DMS79 (cell line): Measurements from ENCODE around the gene AP3S1.

Experiments
- DNase-seq: peaks from one replicate; lab custom pipeline; 2025; lab: John Stamatoyannopoulos, UW

Gene AP3S1

GRCh38 chr5:115825948-115826347 lies 15.8 kb upstream of the AP3S1 start:
- no peak for DNase-seq

DNA sequence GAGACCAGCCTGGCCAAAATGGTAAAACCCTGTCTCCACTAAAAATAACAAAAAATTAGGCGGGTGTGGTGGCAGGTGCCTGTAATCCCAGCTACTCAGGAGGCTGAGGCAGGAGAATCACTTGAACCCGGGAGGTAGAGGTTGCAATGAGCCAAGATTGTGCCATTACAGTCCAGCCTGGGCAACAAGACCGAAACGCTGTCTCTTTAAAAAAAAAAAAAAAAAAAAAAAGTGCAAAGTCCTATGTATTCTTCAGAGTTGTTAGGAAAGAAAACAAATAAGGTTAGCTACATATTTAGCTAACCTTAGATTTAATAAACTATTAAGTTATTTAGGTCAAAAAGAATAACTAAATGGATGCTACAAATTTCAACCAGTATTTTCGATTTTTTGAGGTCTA lies 11.8 kb upstream of the AP3S1 start:
- no peak for DNase-seq

GRCh38 chr5:115831163-115831768 lies 10.5 kb upstream of the AP3S1 start:
- no peak for DNase-seq

- DNase-seq, result no peak
These were observed 6.3 kb upstream of the AP3S1 start for GRCh38 chr5:115835481-115835880.

- DNase-seq, result no peak
These were observed 2.7 kb upstream of the AP3S1 start for GRCh38 chr5:115838885-115839518.

GRCh38 chr5:115840873-115841272 lies 862 bp upstream of the AP3S1 start:
- no peak for DNase-seq

DNA sequence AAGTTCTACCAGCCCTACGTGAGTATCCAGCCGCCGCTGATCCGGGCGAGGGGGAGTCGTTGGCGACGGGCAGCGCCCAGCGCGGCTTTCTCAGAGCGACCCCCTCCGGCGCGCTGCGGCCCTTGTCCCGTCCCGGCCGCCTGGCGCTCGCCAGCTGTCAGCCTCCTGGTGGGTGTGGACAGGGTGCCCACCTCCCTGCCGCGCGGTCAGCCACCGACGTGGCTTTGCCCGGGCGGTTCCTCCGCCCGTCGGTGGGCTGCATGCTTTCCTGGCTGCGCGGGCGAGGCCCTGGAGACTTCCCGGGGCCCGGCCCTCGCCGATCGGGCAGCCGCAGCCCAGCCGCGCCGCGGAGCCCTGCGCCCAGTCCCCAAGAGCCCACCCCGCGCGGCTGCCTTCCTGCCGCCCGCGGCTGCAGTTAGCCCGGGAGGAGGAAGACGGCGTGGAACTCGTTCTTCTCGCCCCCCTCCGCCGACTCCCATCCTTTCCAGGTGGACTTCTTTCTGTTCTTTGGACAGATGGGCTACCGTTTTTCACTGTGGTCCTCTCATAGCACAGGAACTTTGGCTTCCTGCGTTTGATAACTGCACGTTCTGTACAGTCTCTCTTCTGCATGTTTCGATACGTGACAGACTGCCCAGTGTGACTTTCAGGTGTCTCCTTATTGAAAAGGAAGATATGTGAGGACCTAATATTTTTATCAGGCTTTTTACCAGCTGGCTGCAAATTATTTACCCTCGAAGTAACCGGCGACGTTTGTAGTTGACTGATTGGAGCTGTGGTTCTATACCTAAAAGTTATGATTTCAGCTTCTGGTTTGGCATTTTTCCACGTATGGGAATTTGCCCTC lies 577 bp downstream of the AP3S1 start:
- DNase-seq, result no peak

GRCh38 chr5:115842952-115843351 lies 1.2 kb downstream of the AP3S1 start:
- no peak for DNase-seq

DNA sequence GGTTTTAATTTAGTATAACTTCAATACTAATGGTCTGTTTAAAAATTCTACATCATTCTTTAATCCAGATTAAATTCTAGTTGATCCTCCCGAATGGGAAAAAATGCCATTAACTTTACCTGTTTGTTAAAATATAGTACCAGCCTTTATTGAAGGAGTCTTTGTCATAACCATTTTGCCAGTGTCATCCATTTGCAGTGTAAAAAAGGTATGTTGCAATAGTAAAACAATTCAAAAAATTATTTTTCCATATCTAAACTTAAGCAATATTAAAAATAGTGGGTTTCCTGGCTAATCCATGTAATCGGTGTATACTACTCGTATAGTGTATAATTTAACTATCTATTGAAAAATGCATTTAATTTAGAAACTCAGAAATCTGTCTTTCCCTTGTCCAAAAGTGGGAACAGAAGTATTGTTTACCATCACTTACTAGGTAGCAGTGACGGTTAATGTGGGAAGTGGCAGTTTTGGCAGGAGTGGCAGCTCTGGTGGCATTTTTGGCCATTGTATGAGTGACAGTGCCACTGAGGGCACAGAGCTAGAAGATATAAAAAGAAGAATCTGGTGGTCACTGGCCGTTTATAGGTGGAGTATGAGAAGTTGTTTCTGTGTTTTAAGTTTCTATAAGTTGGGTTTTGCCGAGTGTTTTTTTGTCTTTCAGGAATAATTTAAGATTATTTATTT lies 1.9 kb downstream of the AP3S1 start:
- no peak for DNase-seq

DNA sequence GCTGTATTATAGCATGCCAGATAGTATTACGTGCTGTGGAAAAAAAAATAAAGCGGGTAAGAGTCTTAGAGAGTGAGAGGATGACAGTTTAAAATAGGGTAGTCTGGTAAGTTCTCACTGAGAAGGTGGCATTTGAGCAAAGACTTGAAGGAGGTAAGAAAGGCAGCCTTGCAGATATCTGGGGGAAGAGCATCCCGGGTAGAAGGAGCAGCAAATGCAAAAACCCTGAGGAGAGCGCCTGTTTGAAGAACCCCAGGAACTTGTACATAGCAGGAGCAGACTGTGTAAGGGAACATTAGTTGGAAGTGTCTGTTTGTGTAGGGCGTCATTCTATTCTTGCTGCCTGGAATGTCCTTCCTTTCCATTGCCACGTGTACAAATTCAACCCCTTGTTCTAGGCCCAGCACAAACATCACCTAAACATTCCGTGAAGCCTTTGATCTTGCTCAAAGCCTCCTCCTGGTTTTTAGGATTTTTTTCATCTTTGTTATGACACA lies 2.6 kb downstream of the AP3S1 start:
- no peak for DNase-seq

- DNase-seq, result no peak
These were observed 5.6 kb downstream of the AP3S1 start for GRCh38 chr5:115847290-115847689.

DNA sequence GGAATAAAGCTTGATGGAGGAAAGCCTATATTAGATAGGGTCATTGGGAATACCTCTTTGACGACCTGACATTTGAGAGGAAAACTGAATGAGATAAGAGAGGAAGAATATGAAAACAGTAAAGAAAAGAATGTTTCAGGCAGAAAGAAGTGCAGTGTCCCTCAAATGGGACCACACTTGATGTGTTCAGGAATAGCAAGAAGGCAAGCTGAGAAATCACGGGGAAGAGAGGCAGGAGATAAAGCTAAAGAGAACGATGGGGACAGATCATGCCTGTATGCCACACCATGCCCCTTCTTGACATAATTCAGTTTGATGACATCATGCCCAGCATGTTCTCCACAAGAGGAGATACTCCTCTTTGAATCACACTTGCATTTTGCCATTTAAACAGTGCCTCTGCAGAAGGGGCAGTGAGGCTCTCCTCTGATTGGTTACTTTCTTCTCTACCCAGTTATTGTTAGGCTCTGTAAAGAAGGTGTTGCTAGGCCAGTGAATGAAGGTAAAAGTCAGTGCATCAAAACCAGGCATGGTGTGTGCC lies 7.6 kb downstream of the AP3S1 start:
- no peak for DNase-seq

- no peak for DNase-seq
These were observed 9.1 kb downstream of the AP3S1 start for GRCh38 chr5:115850744-115851416.

DNA sequence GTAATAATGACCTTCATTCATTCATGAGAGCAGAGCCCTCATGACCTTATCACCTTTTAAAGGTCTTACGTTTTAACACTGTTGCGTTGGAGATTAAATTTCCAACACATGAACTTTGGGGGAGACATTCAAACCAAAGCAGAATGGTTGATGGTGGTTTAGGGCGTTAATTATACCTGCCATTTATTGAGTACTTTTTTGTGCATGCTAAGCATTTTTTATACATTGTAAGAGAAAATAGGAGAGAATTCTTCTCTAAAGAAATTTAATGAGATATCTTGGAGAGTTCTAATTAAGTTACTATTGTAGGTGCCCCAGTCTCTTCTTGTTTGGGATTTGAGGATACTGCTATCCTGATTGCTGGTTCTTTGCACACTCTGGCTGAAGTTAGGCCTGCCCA lies 12.4 kb downstream of the AP3S1 start:
- no peak for DNase-seq

DNA sequence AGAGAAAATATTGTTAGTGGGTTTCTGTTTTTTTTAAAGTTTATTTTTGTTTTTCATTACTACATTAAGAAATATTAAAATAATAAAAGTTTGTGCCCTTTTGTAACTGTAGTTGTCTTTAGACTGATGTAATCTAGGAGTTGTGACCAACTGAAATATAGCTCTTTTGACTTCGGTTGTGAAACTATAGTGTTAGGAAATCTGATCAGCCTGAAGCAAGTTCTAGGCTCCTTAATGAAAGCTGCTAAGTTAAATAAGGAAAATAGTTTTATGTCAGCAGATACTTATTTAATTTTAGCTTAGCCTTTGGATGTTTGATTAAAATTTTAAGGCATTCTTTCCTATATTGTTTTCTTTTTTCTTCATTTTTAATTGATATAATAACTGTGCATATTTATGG lies 14.2 kb downstream of the AP3S1 start:
- no peak for DNase-seq

- DNase-seq, result no peak
These were observed 15.3 kb downstream of the AP3S1 start for GRCh38 chr5:115857057-115857479.

GRCh38 chr5:115857626-115858349 lies 16.1 kb downstream of the AP3S1 start:
- no peak for DNase-seq

DNA sequence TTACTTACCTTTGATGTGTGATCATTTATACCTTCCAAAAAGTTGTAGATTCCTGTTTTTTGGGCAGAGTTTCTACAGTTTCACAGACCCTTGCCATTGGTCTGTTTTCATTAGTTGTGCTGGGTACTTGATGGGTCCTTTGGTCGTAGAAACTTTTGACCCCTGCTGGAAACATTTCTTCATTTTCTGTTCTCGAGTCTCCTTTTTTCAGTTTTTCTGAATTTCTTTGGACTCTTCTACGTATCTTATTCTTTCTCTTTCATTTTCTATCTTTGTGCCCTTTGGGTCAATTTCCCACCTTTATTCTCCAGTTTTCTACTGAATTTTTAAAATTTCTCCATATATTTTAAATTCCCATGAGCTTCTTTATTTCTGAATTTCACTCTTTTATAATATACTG lies 16.7 kb downstream of the AP3S1 start:
- no peak for DNase-seq

DNA sequence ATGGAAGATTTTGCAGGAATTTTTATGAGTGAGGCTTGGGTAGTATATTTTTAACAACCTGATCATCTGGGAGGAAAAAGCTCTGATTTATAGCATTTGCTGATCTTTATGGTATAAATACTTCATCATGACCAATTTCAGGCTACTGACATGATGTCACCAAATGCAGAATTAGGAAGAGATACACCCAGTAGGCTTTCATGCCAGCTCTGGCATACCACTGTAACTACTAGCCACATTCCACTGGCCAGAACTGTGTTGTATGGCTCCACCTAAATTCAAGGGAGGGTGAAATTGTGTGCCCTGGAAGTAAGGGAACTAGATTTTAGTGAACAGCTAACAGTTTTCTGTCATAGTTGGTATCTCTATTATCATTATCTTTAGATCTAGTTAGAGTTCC lies 17.6 kb downstream of the AP3S1 start:
- DNase-seq, result no peak

DNA sequence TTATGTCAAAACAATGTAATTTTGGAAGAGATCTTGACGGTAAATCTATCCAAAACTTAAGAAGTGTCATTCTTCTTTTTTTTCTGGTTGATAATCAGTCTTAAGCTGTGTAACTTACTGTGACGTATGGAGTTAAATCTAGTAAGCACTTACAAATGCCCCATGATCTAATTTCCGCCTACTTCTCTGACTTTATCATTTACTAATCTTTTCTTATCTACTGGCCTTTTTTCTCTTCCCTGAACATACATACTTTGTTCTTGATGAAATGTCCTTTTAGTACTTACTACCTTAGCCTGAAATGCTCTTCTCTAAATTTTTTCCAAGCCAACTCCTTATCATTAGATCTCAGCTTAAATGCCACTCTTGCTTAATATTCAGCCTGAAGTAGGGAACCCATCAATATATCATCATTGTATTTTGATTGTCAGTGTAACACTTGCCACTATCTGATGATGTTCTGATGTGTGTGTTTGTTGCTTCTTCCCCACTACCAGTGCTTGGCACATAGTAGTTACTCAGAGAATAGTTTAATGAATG lies 27.6 kb downstream of the AP3S1 start:
- no peak for DNase-seq

DNA sequence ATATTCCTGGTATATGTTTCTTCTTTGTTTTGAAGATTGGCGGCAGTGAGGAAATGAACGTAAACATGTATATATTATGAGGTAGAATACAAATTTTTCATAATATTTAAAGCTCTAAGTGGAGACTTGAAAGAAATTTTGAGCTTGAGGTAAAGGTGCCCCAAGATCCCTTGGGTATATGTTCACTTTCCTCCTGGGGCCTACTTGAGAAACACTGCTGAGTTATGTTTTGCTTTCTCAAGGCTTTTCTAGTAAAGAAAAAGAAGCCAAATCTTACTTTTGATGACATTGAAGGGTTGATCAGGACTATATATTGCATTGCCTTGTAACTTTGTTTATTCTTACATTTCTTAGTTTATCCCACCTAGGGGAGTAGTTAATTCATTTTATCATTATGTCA lies 30.7 kb downstream of the AP3S1 start:
- DNase-seq, result no peak
